LNCAP (cell line): Measurements from ENCODE around the gene CDC42.

Experiments used
- TF ChIP-seq, protein P1 (sequence below): fragments of 450-650 bp; IDR thresholded peaks from 2 replicates; pipeline ENCODE4 v1.5.1; 2017; ENCODE audit warnings: mild to moderate bottlenecking

Gene CDC42

DNA sequence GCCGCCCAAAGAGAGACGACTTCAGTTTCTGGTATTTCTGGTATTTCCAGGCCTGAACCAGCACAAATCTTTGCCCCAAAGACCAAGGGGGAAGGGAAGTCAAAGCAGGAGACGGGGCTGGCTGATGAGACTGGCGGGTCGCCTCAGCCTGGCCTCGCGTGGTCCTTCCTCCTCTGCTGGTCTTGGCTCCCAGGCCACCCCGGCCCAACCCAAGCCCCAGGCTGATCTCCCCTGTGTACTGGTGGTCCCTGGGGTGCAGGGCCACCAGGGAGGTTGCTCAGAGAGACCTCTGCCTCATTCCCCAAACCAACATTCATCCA, 70.5 kb downstream of the CDC42 start:
- TF ChIP-seq, protein P1, sequence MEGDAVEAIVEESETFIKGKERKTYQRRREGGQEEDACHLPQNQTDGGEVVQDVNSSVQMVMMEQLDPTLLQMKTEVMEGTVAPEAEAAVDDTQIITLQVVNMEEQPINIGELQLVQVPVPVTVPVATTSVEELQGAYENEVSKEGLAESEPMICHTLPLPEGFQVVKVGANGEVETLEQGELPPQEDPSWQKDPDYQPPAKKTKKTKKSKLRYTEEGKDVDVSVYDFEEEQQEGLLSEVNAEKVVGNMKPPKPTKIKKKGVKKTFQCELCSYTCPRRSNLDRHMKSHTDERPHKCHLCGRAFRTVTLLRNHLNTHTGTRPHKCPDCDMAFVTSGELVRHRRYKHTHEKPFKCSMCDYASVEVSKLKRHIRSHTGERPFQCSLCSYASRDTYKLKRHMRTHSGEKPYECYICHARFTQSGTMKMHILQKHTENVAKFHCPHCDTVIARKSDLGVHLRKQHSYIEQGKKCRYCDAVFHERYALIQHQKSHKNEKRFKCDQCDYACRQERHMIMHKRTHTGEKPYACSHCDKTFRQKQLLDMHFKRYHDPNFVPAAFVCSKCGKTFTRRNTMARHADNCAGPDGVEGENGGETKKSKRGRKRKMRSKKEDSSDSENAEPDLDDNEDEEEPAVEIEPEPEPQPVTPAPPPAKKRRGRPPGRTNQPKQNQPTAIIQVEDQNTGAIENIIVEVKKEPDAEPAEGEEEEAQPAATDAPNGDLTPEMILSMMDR = no peak

- TF ChIP-seq, protein P1 = no peak
Measured at GRCh38 chr1:22123901-22124404, 71.4 kb downstream of the CDC42 start.

DNA sequence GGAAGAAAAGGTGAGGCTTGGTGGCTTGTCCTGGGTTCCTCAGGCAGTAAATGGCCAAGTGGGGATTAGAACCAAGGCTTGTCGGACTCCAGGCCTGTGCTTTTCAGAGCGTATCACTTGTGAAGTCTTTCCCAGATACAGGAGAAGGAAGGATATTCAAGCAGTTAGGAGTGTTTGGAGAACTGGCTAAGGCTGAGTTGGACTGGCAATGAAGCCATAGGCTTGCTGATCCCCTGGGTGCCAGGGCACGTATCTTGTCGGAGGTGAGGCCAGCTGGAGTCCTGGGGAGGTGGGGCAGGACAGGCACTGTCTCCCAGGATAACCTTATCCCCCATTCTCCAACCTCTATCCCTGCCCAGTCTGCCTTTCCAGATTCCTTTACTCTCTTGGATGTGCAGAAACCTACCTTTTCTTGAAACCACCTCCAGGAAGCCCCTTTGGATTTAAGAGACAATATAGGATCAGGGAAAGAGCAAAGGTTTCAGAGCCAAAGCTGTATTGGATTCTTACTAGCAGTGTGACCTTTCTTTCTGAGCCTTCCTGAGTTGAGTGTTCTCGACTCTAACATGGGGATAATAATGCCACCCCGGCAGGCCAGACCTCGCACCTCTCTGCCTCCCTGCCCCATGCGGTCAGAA, 72.2 kb downstream of the CDC42 start:
- TF ChIP-seq, protein P1 = no peak

GRCh38 chr1:22126531-22126930, 74.0 kb downstream of the CDC42 start:
- TF ChIP-seq, protein P1 = no peak

GRCh38 chr1:22127248-22127647, 74.7 kb downstream of the CDC42 start:
- TF ChIP-seq, protein P1 = no peak

GRCh38 chr1:22127731-22128130, 75.2 kb downstream of the CDC42 start:
- TF ChIP-seq, protein P1 = no peak

- TF ChIP-seq, protein P1 = no peak
Measured at GRCh38 chr1:22128392-22128791, 75.9 kb downstream of the CDC42 start.
